Thoracic aorta (tissue), 2 donors: ENCODE measurements around the gene PGA5. TPM values are rescaled to one million over a fixed set of nuclear protein-coding genes. Genes with fewer than 3 reads are reported as not detected.
"Not testable (repeated sequence)": the region's sequence is repeated elsewhere in the genome, so short reads cannot be mapped to it uniquely, and the experiment has no call there.

Experiments used
- ATAC-seq: fragments of 150-250 bp; one replicate; pipeline ENCODE4 v1.8.0; 2017; ENCODE audit warnings: low read depth; ENCODE audit not compliant: insufficient number of reproducible peaks, low FRiP score
- DNase-seq: peaks from one replicate; pipeline ENCODE4 v3.0.0-alpha.2; 2020; ENCODE audit warnings: low spot score
- H3K27ac ChIP-seq, 2 donors: fragments of 200-600 bp; sonication (generic); 1 replicate in 1 of 2; 2 replicates in 1 of 2; pipeline ENCODE4 v1.5.1; 2016; ENCODE audit warnings: mild to moderate bottlenecking in 2 of 2, moderate library complexity in 2 of 2
- H3K27me3 ChIP-seq: fragments of 200-600 bp; sonication (generic); replicated peaks from 2 replicates; pipeline ENCODE4 v1.6.0; 2016; ENCODE audit warnings: mild to moderate bottlenecking; ENCODE audit not compliant: insufficient read depth
- H3K36me3 ChIP-seq: fragments of 200-600 bp; sonication (generic); one replicate; pipeline ENCODE4 v1.5.1; 2016
- H3K4me1 ChIP-seq, 2 donors: fragments of 200-600 bp; sonication (generic); 1 replicate in 1 of 2; 2 replicates in 1 of 2; pipeline versions ENCODE4 v1.5.1 to v1.6.0; 2016; ENCODE audit warnings: low read depth in 2 of 2, mild to moderate bottlenecking in 1 of 2; ENCODE audit not compliant: control insufficient read depth in 1 of 2
- H3K4me3 ChIP-seq: fragments of 200-600 bp; sonication (generic); 2 replicates; pipeline ENCODE4 v1.5.1; 2016; ENCODE audit warnings: mild to moderate bottlenecking
- H3K9me3 ChIP-seq: fragments of 200-600 bp; sonication (generic); 2 replicates; pipeline ENCODE4 v1.5.1; 2016
- CTCF ChIP-seq: fragments of 200-600 bp; sonication (generic); IDR thresholded peaks from one replicate; pipeline ENCODE4 v1.5.1; 2019; ENCODE audit warnings: antibody characterized with exemption
- total RNA-seq, 2 donors: library from RNA; depleted of rRNA; stranded (reverse); fragments of >200 nt; gene quantifications; one replicate each; pipeline versions ENCODE4 v1.1.0 to v1.2.3, GENCODE V29; 2016

The PGA5 gene
- total RNA-seq, 2 donors from 2014 or later, result not detected

- H3K4me3 ChIP-seq, result no peak overlapping the region
- no peak for DNase-seq
- no peak overlapping the region for H3K27ac ChIP-seq
- H3K9me3 ChIP-seq, result peaks cover 5% of the 10 kb centered on the region
- no peaks in the 10 kb centered on the region for H3K36me3 ChIP-seq
- H3K4me1 ChIP-seq, result no peaks in the 10 kb centered on the region
- ATAC-seq, result no peak
- no peaks in the 10 kb centered on the region for H3K27me3 ChIP-seq
- no peak for TF ChIP-seq CTCF
Measured at GRCh38 chr11:61198948-61199523, 41.9 kb upstream of the PGA5 start.

- TF ChIP-seq CTCF, result no peak
- Histone ChIP-seq H3K4me3 (no peak overlapping the region), H3K9me3 (peaks cover 5% of the 10 kb centered on the region), H3K27me3 (no peaks in the 10 kb centered on the region), H3K27ac (no peak overlapping the region), H3K4me1 (no peaks in the 10 kb centered on the region), H3K36me3 (no peaks in the 10 kb centered on the region)
- ATAC-seq (no peak), DNase-seq (no peak)
Measured at GRCh38 chr11:61201476-61201875, 39.5 kb upstream of the PGA5 start.

- H3K27me3 ChIP-seq, H3K27ac ChIP-seq, H3K4me3 ChIP-seq, DNase-seq, ATAC-seq, H3K36me3 ChIP-seq, H3K9me3 ChIP-seq, H3K4me1 ChIP-seq: not testable (repeated sequence)
Measured at GRCh38 chr11:61202950-61203746, 37.8 kb upstream of the PGA5 start, which contains the start of gene PGA3. TSS of gene PGA3 (plus strand) at chr11:61203515. CDS start at chr11:61203565, 50 bp downstream.

GRCh38 chr11:61203873-61204272 is 37.1 kb upstream of the PGA5 start:
- H3K36me3 ChIP-seq, H3K4me1 ChIP-seq, H3K4me3 ChIP-seq, H3K27ac ChIP-seq, H3K9me3 ChIP-seq, H3K27me3 ChIP-seq, DNase-seq, ATAC-seq: not testable (repeated sequence)

- H3K4me1 ChIP-seq, H3K36me3 ChIP-seq, H3K9me3 ChIP-seq, ATAC-seq, H3K4me3 ChIP-seq, DNase-seq, H3K27me3 ChIP-seq, H3K27ac ChIP-seq: not testable (repeated sequence)
Measured at GRCh38 chr11:61204502-61205059, 36.4 kb upstream of the PGA5 start.

GRCh38 chr11:61207636-61208310 is 33.2 kb upstream of the PGA5 start:
- not testable (repeated sequence) for H3K4me3 ChIP-seq, DNase-seq, H3K4me1 ChIP-seq, H3K27ac ChIP-seq, H3K9me3 ChIP-seq, H3K27me3 ChIP-seq, H3K36me3 ChIP-seq, ATAC-seq

- not testable (repeated sequence) for H3K27me3 ChIP-seq, H3K4me1 ChIP-seq, ATAC-seq, H3K9me3 ChIP-seq, DNase-seq, H3K4me3 ChIP-seq, H3K36me3 ChIP-seq, H3K27ac ChIP-seq
Measured at GRCh38 chr11:61210629-61211028, 30.3 kb upstream of the PGA5 start.

- not testable (repeated sequence) for H3K27me3 ChIP-seq, ATAC-seq, H3K4me3 ChIP-seq, H3K27ac ChIP-seq, H3K9me3 ChIP-seq, DNase-seq, H3K36me3 ChIP-seq, H3K4me1 ChIP-seq
Measured at GRCh38 chr11:61211327-61211952, 29.5 kb upstream of the PGA5 start.

- H3K9me3 ChIP-seq, H3K27ac ChIP-seq, H3K36me3 ChIP-seq, H3K4me3 ChIP-seq, DNase-seq, H3K27me3 ChIP-seq, H3K4me1 ChIP-seq, ATAC-seq: not testable (repeated sequence)
Measured at GRCh38 chr11:61212202-61212601, 28.8 kb upstream of the PGA5 start.
